Loucy (cell line): ENCODE data around the gene ITGA6.

Experiments
- EZH2phosphoT487 ChIP-seq: fragments of 200-600 bp; IDR thresholded peaks from 2 replicates; pipeline ENCODE4 v1.6.1; 2018; ENCODE audit warnings: antibody characterized with exemption, mild to moderate bottlenecking, moderate library complexity, borderline replicate concordance
- TF ChIP-seq, protein P1 (sequence below): fragments of 200-600 bp; sonication (generic); conservative IDR thresholded peaks from 2 replicates; pipeline ENCODE4 v1.5.1; 2014; ENCODE audit warnings: mild to moderate bottlenecking, antibody characterized with exemption, low read length

DNA sequence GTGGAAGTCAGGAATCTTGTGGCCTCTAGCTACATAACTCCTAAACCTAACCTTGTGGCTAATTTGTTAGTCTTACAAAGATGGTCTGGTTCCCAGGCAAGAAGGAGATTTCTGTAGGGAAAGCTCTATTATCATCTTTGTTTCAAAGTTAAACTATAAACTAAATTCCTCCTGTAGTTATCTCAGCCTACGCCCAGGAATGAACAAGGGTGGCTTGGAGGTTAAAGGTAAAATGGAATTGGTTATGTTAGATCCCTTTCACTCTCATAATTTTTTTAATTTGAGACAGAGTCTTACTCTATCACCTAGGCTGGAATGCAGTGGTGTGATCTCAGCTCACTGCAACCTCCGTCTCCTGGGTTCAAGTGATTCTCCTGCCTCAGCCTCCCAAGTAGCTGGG is 103.9 kb downstream of the ITGA6 start:
- TF ChIP-seq, protein P1, sequence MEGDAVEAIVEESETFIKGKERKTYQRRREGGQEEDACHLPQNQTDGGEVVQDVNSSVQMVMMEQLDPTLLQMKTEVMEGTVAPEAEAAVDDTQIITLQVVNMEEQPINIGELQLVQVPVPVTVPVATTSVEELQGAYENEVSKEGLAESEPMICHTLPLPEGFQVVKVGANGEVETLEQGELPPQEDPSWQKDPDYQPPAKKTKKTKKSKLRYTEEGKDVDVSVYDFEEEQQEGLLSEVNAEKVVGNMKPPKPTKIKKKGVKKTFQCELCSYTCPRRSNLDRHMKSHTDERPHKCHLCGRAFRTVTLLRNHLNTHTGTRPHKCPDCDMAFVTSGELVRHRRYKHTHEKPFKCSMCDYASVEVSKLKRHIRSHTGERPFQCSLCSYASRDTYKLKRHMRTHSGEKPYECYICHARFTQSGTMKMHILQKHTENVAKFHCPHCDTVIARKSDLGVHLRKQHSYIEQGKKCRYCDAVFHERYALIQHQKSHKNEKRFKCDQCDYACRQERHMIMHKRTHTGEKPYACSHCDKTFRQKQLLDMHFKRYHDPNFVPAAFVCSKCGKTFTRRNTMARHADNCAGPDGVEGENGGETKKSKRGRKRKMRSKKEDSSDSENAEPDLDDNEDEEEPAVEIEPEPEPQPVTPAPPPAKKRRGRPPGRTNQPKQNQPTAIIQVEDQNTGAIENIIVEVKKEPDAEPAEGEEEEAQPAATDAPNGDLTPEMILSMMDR = no peak
- TF ChIP-seq EZH2phosphoT487 = no peak
